GM23338 (cell line): ENCODE data around the gene NHLH2.

ENCODE experiments used
- EZH2 ChIP-seq: fragments of 200-600 bp; sonication (generic); IDR thresholded peaks from one replicate; pipeline ENCODE4 v1.8.0; 2017; ENCODE audit warnings: antibody characterized with exemption, mild to moderate bottlenecking, low read depth; ENCODE audit not compliant: unreplicated experiment
- EZH2phosphoT487 ChIP-seq: fragments of 200-600 bp; sonication (generic); IDR thresholded peaks from one replicate; pipeline ENCODE4 v1.8.1; 2018; ENCODE audit warnings: antibody characterized with exemption; ENCODE audit not compliant: unreplicated experiment
- JUNB ChIP-seq: IDR thresholded peaks from one replicate; pipeline ENCODE4 v1.6.1; 2016; ENCODE audit warnings: antibody characterized with exemption; ENCODE audit not compliant: unreplicated experiment
- POLR2AphosphoS5 ChIP-seq: IDR thresholded peaks from 2 replicates; pipeline ENCODE4 v1.6.1; 2016; ENCODE audit warnings: antibody characterized with exemption, low read depth
- STAT1 ChIP-seq: IDR thresholded peaks from one replicate; pipeline ENCODE4 v1.6.1; 2016; ENCODE audit warnings: antibody characterized with exemption; ENCODE audit not compliant: unreplicated experiment
- TF ChIP-seq, protein P1 (sequence below), 2 experiments: fragments of 200-600 bp in 1 of 2; sonication (generic) in 1 of 2; conservative IDR thresholded peaks; 2 replicates each; pipeline versions ENCODE4 v1.5.1 to v1.6.1; 2016 to 2017; ENCODE audit warnings: antibody characterized with exemption in 2 of 2, low read depth in 2 of 2, mild to moderate bottlenecking in 2 of 2, moderate library complexity in 1 of 2

DNA sequence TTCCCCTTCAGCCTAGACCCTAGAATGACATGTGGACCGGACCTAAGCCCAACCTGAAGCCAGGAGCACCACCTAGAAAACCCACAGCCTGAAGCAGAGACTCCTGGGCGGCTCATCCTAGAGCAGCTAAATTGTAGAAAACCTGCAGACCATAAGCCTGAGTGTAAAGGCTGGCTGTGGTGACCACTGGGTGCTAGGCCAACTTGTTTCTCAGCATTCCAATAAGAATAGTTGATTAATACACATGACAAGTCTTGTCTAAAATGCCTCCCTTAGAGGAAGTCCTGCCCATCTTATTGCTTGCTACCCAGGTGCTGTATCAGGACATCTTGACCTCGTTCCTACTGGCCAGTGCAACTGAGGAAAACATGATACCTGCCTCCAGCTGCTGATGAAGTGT lies 49.1 kb downstream of the NHLH2 start:
- TF ChIP-seq EZH2 (no peak), EZH2phosphoT487 (no peak), STAT1 (no peak), JUNB (no peak), POLR2AphosphoS5 (no peak)
- TF ChIP-seq, protein P1, sequence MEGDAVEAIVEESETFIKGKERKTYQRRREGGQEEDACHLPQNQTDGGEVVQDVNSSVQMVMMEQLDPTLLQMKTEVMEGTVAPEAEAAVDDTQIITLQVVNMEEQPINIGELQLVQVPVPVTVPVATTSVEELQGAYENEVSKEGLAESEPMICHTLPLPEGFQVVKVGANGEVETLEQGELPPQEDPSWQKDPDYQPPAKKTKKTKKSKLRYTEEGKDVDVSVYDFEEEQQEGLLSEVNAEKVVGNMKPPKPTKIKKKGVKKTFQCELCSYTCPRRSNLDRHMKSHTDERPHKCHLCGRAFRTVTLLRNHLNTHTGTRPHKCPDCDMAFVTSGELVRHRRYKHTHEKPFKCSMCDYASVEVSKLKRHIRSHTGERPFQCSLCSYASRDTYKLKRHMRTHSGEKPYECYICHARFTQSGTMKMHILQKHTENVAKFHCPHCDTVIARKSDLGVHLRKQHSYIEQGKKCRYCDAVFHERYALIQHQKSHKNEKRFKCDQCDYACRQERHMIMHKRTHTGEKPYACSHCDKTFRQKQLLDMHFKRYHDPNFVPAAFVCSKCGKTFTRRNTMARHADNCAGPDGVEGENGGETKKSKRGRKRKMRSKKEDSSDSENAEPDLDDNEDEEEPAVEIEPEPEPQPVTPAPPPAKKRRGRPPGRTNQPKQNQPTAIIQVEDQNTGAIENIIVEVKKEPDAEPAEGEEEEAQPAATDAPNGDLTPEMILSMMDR (conservative IDR thresholded peaks at IDR 0.05; ENCODE audit: low read depth in 2 of 2) = no peak
